Upper lobe of left lung (tissue), 4 donors: ENCODE data around the gene RPP25.

ENCODE experiments used
- CTCF ChIP-seq, 6 experiments: fragments of 450-650 bp in 4 of 6; fragments of 200-600 bp in 2 of 6; sonication (generic) in 2 of 6; IDR thresholded peaks; one replicate each; pipeline ENCODE4 v1.5.1; 2016 to 2019; ENCODE audit warnings: antibody characterized with exemption in 6 of 6
- POLR2AphosphoS5 ChIP-seq, 2 donors: sonication (generic); formaldehyde crosslinking; IDR thresholded peaks; one replicate each; pipeline ENCODE4 v1.5.1; 2017; ENCODE audit warnings: antibody characterized with exemption in 2 of 2

- no peak for TF ChIP-seq CTCF (IDR thresholded peaks at IDR 0.05)
- TF ChIP-seq POLR2AphosphoS5 (IDR thresholded peaks at IDR 0.05) = no peak
Measured at GRCh38 chr15:74907163-74907870, 49.3 kb downstream of the RPP25 start.
